DMS153 treated with DMSO at 0.1 percent for 48 hours (cell line): Measurements from ENCODE around the gene MIA.
"Not testable (repeated sequence)": the region's sequence is repeated elsewhere in the genome, so short reads cannot be mapped to it uniquely, and the experiment has no call there.

ENCODE experiments used
- DNase-seq: peaks from one replicate; lab custom pipeline; 2025; ENCODE audit not compliant: unreplicated experiment; lab: John Stamatoyannopoulos, UW

Gene MIA

GRCh38 chr19:40774916-40775631 lies at the start of gene MIA:
MIA (plus strand) TSS chr19:40775521; CDS start chr19:40775543, 22 bp downstream.
- DNase-seq, result no peak

- no peak for DNase-seq
Measured at GRCh38 chr19:40726279-40726678, 49.0 kb upstream of the MIA start.

GRCh38 chr19:40730065-40730464 lies 45.3 kb upstream of the MIA start:
- not testable (repeated sequence) for DNase-seq

GRCh38 chr19:40732304-40732703 lies 43.0 kb upstream of the MIA start:
- not testable (repeated sequence) for DNase-seq

GRCh38 chr19:40733149-40733548 lies 42.2 kb upstream of the MIA start:
- DNase-seq, result no peak

GRCh38 chr19:40735013-40735771 lies 40.1 kb upstream of the MIA start:
- no peak for DNase-seq

GRCh38 chr19:40736661-40737060 lies 38.7 kb upstream of the MIA start:
- DNase-seq, result no peak

- no peak for DNase-seq
Measured at GRCh38 chr19:40737102-40737644, 38.1 kb upstream of the MIA start.

- no peak for DNase-seq
Measured at GRCh38 chr19:40739030-40739839, 36.1 kb upstream of the MIA start.

GRCh38 chr19:40739871-40740703 lies 35.2 kb upstream of the MIA start:
- no peak for DNase-seq

- DNase-seq, result no peak
Measured at GRCh38 chr19:40740747-40741146, 34.6 kb upstream of the MIA start.

GRCh38 chr19:40741527-40742390 lies 33.6 kb upstream of the MIA start:
- no peak for DNase-seq

GRCh38 chr19:40742477-40742876 lies 32.8 kb upstream of the MIA start:
- DNase-seq, result no peak

GRCh38 chr19:40742886-40743285 lies 32.4 kb upstream of the MIA start:
- DNase-seq, result no peak

GRCh38 chr19:40743926-40744325 lies 31.4 kb upstream of the MIA start:
- no peak for DNase-seq

- DNase-seq, result no peak
Measured at GRCh38 chr19:40744554-40745401, 30.5 kb upstream of the MIA start.

- DNase-seq, result no peak
Measured at GRCh38 chr19:40745402-40745780, 29.9 kb upstream of the MIA start.

GRCh38 chr19:40747536-40747935 lies 27.8 kb upstream of the MIA start:
- DNase-seq, result no peak
